ENCODE results near the gene AGXT2. TPM values are rescaled to one million over a fixed set of nuclear protein-coding genes. Genes with fewer than 3 reads are reported as not detected.

Gene AGXT2
- total RNA-seq, 6 donors from 2014 or later: not detected

GRCh38 chr5:34967540-34967939 lies 80.2 kb downstream of the AGXT2 start:
- ATAC-seq (ENCODE audit: low FRiP score in 2 of 2) (no peak), DNase-seq (no peak)
- Histone ChIP-seq H3K4me3 (no peak overlapping the region), H3K4me1 (no peaks in the 10 kb centered on the region), H3K27me3 (no peaks in the 10 kb centered on the region), H3K9me3 (no peaks in the 10 kb centered on the region), H3K27ac (no peak overlapping the region), H3K36me3 (no peaks in the 10 kb centered on the region)
- 97 to 100% methylated on average over 3 to 4 of the region's 4 CpGs for WGBS, 2 donors
- no peak for TF ChIP-seq EP300 (IDR thresholded peaks at IDR 0.05)
- TF ChIP-seq POLR2A (IDR thresholded peaks at IDR 0.05): no peak
- TF ChIP-seq CTCF (IDR thresholded peaks at IDR 0.05): no peak
- no peak for TF ChIP-seq POLR2AphosphoS5 (IDR thresholded peaks at IDR 0.05)

GRCh38 chr5:34959323-34959722 lies 88.4 kb downstream of the AGXT2 start:
- WGBS, 2 donors: 78 to 87% methylated on average over 1 of the region's 1 CpG
- H3K27me3 ChIP-seq: no peaks in the 10 kb centered on the region
- TF ChIP-seq EP300 (IDR thresholded peaks at IDR 0.05): no peak
- no peak for TF ChIP-seq POLR2AphosphoS5 (IDR thresholded peaks at IDR 0.05)
- no peak for TF ChIP-seq POLR2A (IDR thresholded peaks at IDR 0.05)
- TF ChIP-seq CTCF (IDR thresholded peaks at IDR 0.05): no peak
- no peak for DNase-seq
- no peaks in the 10 kb centered on the region for H3K4me1 ChIP-seq
- H3K27ac ChIP-seq: no peak overlapping the region
- H3K36me3 ChIP-seq: peaks cover 0 to 16% (median 6%) of the 10 kb centered on the region in 4 donors
- ATAC-seq (ENCODE audit: low FRiP score in 2 of 2): no peak
- no peaks in the 10 kb centered on the region for H3K9me3 ChIP-seq
- H3K4me3 ChIP-seq: no peak overlapping the region

GRCh38 chr5:34957857-34958690 lies 89.7 kb downstream of the AGXT2 start:
- ATAC-seq (ENCODE audit: low FRiP score in 2 of 2): peak in 1 of 2 donors; percentile 56
- Histone ChIP-seq H3K36me3 (peaks cover 2 to 28% (median 11%) of the 10 kb centered on the region in 4 donors), H3K4me1 (no peaks in the 10 kb centered on the region), H3K27me3 (no peaks in the 10 kb centered on the region), H3K4me3 (no peak overlapping the region), H3K9me3 (no peaks in the 10 kb centered on the region), H3K27ac (no peak overlapping the region)
- DNase-seq: no peak
- TF ChIP-seq POLR2AphosphoS5 (IDR thresholded peaks at IDR 0.05) (no peak), POLR2A (IDR thresholded peaks at IDR 0.05) (no peak), CTCF (IDR thresholded peaks at IDR 0.05) (peak in 4 of 6 experiments; percentile 9 to 47 (median 35)), EP300 (IDR thresholded peaks at IDR 0.05) (no peak)
- WGBS, 2 donors: 42 to 50% methylated on average over 5 of the region's 5 CpGs

GRCh38 chr5:34957321-34957720 lies 90.4 kb downstream of the AGXT2 start:
- TF ChIP-seq EP300 (IDR thresholded peaks at IDR 0.05) (no peak), POLR2AphosphoS5 (IDR thresholded peaks at IDR 0.05) (no peak), CTCF (IDR thresholded peaks at IDR 0.05) (no peak), POLR2A (IDR thresholded peaks at IDR 0.05) (no peak)
- 96% methylated on average over 1 of the region's 1 CpG for WGBS, 2 donors
- no peak for DNase-seq
- no peak for ATAC-seq (ENCODE audit: low FRiP score in 2 of 2)
- H3K27me3 ChIP-seq: no peaks in the 10 kb centered on the region
- H3K36me3 ChIP-seq: peaks cover 9 to 36% (median 16%) of the 10 kb centered on the region in 4 donors
- H3K9me3 ChIP-seq: no peaks in the 10 kb centered on the region
- H3K27ac ChIP-seq: no peak overlapping the region
- H3K4me3 ChIP-seq: no peak overlapping the region
- no peaks in the 10 kb centered on the region for H3K4me1 ChIP-seq

Other genes starting within 250 kb of the AGXT2 start
- gene TTC23L, start 208.8 kb downstream of the AGXT2 start, total RNA-seq: 1 to 10 TPM in 3 of 6 donors, under 1 TPM in 2, not detected in 1; 0.11 to 4.7 (median 1.0) TPM
- 10 to 100 TPM; 12.2 to 39.1 (median 28.8) TPM for gene RAD1, start 132.4 kb downstream of the AGXT2 start, total RNA-seq
- gene BRIX1, start 132.2 kb downstream of the AGXT2 start, total RNA-seq: 10 to 100 TPM in 5 of 6 donors, 1 to 10 TPM in 1; 7.9 to 30.4 (median 19.0) TPM
- 10 to 100 TPM; 41.2 to 93.2 (median 46.3) TPM for gene DNAJC21, start 118.4 kb downstream of the AGXT2 start, total RNA-seq
- gene PRLR, start 182.5 kb upstream of the AGXT2 start, total RNA-seq: 1 to 10 TPM in 4 of 6 donors, under 1 TPM in 1, not detected in 1; 0.49 to 3.6 (median 1.8) TPM